UCSD-AML1 (cell line): ENCODE results near the gene TCF25.
"Not testable (repeated sequence)": the region's sequence is repeated elsewhere in the genome, so short reads cannot be mapped to it uniquely, and the experiment has no call there.

Experiments used
- DNase-seq: peaks from one replicate; lab custom pipeline; 2025; ENCODE audit not compliant: unreplicated experiment; lab: John Stamatoyannopoulos, UW

Gene TCF25

GRCh38 chr16:89873109-89873971, at the start of gene TCF25:
TCF25 (plus strand) TSS chr16:89873592; CDS start chr16:89873668, 76 bp downstream.
- peak; percentile 89 for DNase-seq

GRCh38 chr16:89823824-89824148, 49.6 kb upstream of the TCF25 start:
- not testable (repeated sequence) for DNase-seq

GRCh38 chr16:89826531-89827382, 46.6 kb upstream of the TCF25 start:
- DNase-seq = no peak

GRCh38 chr16:89827383-89828198, 45.8 kb upstream of the TCF25 start:
- DNase-seq = no peak

- peak; percentile 73 for DNase-seq
Observed at GRCh38 chr16:89828199-89828869, 45.1 kb upstream of the TCF25 start, which contains the start of gene SPIRE2. SPIRE2 (plus strand) TSS chr16:89828475; CDS start chr16:89828551, 76 bp downstream.

- no peak for DNase-seq
Observed at GRCh38 chr16:89828870-89829629, 44.3 kb upstream of the TCF25 start.

- no peak for DNase-seq
Observed at GRCh38 chr16:89829630-89830437, 43.6 kb upstream of the TCF25 start.

GRCh38 chr16:89831810-89832328, 41.5 kb upstream of the TCF25 start:
- no peak for DNase-seq

- DNase-seq = not testable (repeated sequence)
Observed at GRCh38 chr16:89833664-89834363, 39.6 kb upstream of the TCF25 start.

GRCh38 chr16:89834813-89835363, 38.5 kb upstream of the TCF25 start:
- DNase-seq = not testable (repeated sequence)

- DNase-seq = not testable (repeated sequence)
Observed at GRCh38 chr16:89836484-89836883, 36.9 kb upstream of the TCF25 start.

- DNase-seq = no peak
Observed at GRCh38 chr16:89837014-89837546, 36.3 kb upstream of the TCF25 start.

GRCh38 chr16:89841275-89841674, 32.1 kb upstream of the TCF25 start:
- no peak for DNase-seq

- DNase-seq = no peak
Observed at GRCh38 chr16:89842471-89843408, 30.7 kb upstream of the TCF25 start.

GRCh38 chr16:89843409-89844350, 29.7 kb upstream of the TCF25 start:
- DNase-seq = no peak
